ENCODE measurements around the gene MCC.

DNA sequence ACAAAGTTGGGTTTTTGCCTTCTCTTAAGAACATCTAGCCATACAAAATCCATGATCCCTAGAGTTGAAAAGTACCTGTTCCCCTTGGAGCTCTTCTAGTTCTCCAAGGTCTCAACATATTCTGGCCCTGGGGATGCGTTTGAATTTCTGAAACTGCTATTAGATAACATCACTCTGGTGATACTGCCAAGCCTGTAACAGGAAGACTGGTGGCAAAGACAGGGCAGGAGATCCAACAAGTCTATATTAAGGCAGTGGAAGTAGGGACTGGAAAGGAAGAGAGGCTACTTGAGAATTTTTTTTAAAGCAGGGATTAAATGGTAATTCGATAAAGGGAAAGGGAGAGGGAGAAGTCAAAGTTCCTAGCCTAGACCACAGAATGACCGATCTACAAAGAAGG is 264.9 kb downstream of the MCC start:
- TF ChIP-seq EZH2 (IDR thresholded peaks at IDR 0.05; ENCODE audit: insufficient read depth, poor library complexity, severe bottlenecking) (no peak), EZH2phosphoT487 (IDR thresholded peaks at IDR 0.05; ENCODE audit: insufficient read depth, low read depth) (no peak)
